Forelimb muscle (tissue), 1 donor: Measurements from ENCODE around the gene MARCHF9. TPM values are rescaled to one million over a fixed set of nuclear protein-coding genes. Genes with fewer than 3 reads are reported as not detected.

Source experiments
- DNase-seq: peaks from one replicate; pipeline ENCODE4 v3.0.0-alpha.2; 2013; ENCODE audit warnings: low read depth
- polyA plus RNA-seq: library from polyadenylated mRNA; unstranded; fragments of 120-200 nt; gene quantifications from one replicate; pipeline ENCODE4 v1.2.1, GENCODE V29; 2013; ENCODE audit not compliant: insufficient read length

MARCHF9 gene
- polyA plus RNA-seq, 1 donor, result 8.3 TPM

- no peak for DNase-seq
Measured at GRCh38 chr12:57753756-57754337, 1.1 kb upstream of the MARCHF9 start.

DNA sequence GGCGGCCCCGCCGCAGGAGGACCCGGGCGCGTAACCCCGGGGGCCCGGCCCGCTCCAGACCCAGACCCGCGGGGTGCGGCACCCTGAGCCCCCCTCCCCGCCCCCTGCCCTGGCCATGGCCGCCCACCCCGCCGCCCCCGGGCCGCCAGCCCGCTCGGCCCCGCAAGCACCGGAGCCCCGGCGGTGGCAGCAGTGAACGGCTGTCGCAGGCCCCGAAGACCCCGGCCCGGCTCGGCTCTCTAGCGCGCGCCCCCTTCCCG, 221 bp downstream of the MARCHF9 start:
- no peak for DNase-seq

- DNase-seq, result no peak
Measured at GRCh38 chr12:57755454-57756372, 810 bp downstream of the MARCHF9 start.

GRCh38 chr12:57756406-57757341, 1.8 kb downstream of the MARCHF9 start:
- no peak for DNase-seq

DNA sequence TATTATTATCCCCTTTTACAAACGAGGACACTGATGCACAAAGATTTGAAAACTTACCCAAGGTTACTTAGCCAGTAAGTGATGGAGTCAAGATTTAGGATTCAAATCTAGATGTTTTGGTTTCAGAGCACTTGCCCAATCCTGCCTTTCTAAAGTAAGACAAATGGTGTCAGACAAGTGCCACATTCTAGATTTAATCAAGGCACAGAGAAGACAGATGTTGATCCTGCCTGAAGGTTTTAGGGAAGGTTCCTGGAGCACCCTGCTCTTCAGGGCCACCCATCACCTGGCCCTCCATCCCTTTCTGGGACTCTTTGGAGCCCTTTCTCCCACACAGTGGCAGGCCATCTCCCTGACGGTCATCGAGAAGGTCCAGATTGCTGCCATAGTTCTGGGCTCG, 2.9 kb downstream of the MARCHF9 start:
- no peak for DNase-seq

DNA sequence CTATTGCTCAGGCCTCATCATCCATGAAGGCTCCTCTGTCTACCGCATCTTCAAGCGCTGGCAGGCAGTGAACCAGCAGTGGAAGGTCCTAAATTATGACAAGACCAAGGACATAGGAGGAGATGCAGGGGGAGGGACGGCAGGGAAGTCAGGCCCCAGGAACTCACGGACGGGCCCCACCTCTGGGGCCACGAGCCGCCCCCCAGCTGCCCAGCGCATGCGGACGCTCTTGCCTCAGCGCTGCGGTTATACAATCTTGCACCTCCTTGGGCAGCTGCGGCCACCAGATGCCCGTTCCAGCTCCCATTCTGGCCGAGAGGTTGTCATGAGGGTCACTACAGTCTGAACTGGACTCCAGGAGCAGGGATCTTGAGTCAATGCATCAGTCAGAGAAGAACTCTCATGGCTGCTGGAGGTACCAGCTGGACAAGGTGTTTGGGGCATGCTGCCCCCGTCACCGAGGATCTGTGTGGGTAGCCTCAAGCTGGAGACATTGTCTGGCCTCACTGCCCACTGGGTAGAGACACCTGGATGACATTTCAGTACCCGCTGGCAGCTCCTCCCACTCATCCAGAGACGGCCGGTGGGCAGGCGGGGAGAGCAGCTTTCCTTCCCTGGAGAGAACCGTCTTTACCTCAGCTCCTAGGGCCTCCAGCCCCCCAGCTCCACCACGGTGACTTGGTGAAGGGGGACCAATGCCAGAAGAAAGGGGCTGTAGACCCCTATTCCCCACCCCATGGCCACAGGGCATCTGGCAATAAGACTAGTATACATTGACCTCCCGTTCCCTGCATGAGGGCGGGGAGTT, 3.9 kb downstream of the MARCHF9 start:
- no peak for DNase-seq

- no peak for DNase-seq
Measured at GRCh38 chr12:57759360-57759980, 4.6 kb downstream of the MARCHF9 start.

DNA sequence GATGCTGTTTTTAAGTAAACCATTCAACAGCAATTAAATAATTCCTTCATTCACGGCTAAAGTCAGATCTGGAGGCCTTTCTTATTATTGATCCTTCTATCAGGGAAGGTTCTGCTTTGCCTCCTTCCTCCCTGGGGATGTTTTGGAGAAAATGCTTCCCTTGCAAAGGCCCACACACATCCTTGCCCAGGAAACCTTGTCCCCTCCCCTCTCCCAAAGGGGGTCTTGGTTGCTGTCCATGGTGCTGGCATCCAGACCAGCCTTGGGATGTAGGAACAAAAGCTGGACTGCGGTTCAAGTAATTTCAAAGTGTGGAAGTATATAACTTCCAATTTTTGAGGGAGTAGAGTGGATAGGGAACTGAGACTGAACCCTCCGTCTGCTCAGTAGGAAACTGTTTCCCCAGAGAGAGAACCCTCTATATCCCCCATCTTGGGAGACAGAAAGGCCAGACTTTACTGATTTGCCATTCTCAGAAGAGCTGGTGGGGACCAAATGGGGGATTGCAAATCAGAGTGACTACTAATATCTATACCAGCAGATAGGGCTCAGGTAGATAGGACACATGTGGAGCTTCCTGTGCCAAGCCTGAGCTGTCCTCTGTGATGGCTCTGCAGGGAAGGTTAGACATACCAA, 5.6 kb downstream of the MARCHF9 start:
- DNase-seq, result no peak

GRCh38 chr12:57761391-57761998, 6.6 kb downstream of the MARCHF9 start:
- DNase-seq, result no peak

- DNase-seq, result no peak
Measured at GRCh38 chr12:57762463-57762862, 7.6 kb downstream of the MARCHF9 start.

- DNase-seq, result no peak
Measured at GRCh38 chr12:57763881-57764661, 9.2 kb downstream of the MARCHF9 start.

DNA sequence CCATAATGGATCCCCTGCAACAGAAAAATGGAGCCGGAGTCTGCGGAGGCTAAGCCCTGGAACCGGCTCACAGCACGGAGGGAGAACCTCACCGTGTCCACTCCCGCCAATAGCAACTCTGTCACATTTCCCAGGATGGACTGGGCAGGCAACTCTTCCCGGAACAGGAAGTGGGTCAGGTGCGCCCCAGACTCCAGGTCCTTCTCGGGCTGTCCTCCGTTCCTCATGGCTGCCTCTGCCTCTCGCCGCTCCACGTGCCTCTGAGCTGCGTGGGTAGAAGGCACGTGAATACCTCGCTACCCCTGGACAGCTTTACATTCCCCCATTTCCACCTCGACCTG, 9.7 kb downstream of the MARCHF9 start:
- DNase-seq, result no peak

GRCh38 chr12:57765003-57765697, 10.2 kb downstream of the MARCHF9 start:
- no peak for DNase-seq

DNA sequence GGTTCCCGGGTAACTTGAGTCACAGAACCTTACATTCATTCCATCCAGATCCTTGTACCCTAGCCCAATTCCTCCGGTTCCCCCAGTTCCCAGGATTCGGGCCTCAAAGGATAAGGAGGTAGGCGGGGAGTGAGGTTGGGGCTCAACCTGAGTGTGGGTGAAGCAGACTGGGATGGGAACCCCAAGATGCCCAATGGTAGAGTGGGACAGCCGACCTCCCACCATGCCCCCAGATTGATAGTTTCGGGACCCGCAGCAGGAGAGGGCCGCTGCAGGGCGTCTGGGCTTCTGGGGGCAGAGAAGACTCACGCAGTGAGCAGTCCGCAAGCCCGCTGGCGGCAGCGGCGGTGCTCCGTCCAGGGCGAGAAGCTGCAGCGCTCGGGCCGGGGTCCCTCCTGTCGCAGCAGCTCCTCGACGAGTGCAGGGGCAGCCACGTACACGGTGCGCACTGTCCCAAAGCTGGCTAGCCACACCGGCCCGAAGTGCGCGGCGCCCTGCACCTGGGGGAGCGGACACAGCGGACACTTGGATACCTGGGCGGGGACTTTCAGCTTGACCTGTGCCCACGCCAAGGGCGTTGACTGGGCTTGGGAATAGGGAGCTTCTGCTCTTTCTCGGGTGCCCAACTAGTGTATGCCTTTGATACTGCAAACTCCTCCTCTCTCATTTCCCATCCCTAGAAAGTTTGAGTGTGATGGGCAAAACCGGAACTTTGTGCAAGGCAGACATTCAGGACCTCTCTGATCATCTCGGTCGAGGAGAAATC, 11.0 kb downstream of the MARCHF9 start:
- DNase-seq, result no peak

- no peak for DNase-seq
Measured at GRCh38 chr12:57766464-57767304, 11.8 kb downstream of the MARCHF9 start, which contains the start of gene CYP27B1. Gene CYP27B1, minus strand, starts transcription at chr12:57767078. Its CDS starts 37 bp downstream, at chr12:57767041.

GRCh38 chr12:57767305-57767698, 12.4 kb downstream of the MARCHF9 start:
- no peak for DNase-seq

GRCh38 chr12:57767876-57768275, 13.0 kb downstream of the MARCHF9 start:
- DNase-seq, result no peak
